Measurements from ENCODE around the gene BTNL2.
"Not testable (repeated sequence)": the region's sequence is repeated elsewhere in the genome, so short reads cannot be mapped to it uniquely, and the experiment has no call there.

The BTNL2 gene

DNA sequence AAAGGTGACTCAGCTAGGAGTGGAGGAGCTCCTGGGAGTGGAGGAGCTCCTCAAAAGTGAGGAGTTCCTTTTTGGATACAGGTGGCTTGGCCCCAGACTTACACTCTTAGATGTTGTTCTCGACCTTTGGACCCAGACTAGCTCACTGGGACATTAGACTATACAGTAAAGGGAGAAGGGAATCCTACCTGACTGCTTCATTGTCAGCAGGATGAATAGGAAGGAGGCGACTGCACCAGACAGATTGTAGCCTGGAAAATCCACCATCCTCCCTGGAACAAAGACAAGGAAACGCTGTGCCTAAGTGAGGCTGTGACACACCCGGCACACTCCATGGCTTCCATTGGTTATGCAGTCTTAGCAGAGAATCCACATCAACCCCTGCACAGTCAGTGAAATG is at the start of gene BTNL2:
Gene BTNL2, minus strand, starts transcription at position 325 of the 400 bp plus-strand sequence. Its CDS starts 58 bp downstream, at position 267.
- no peak for DNase-seq

- no peak for DNase-seq
These were observed 42.2 kb upstream of the BTNL2 start for GRCh38 chr6:32449088-32449736.

GRCh38 chr6:32447932-32448331 is 41.0 kb upstream of the BTNL2 start:
- no peak for DNase-seq

- DNase-seq: no peak
These were observed 38.4 kb upstream of the BTNL2 start for GRCh38 chr6:32445321-32445854.

- no peak for DNase-seq
These were observed 37.5 kb upstream of the BTNL2 start for GRCh38 chr6:32444433-32444832.

GRCh38 chr6:32442977-32443552 is 36.1 kb upstream of the BTNL2 start:
- no peak for DNase-seq

GRCh38 chr6:32442243-32442667 is 35.3 kb upstream of the BTNL2 start:
- DNase-seq: no peak

DNA sequence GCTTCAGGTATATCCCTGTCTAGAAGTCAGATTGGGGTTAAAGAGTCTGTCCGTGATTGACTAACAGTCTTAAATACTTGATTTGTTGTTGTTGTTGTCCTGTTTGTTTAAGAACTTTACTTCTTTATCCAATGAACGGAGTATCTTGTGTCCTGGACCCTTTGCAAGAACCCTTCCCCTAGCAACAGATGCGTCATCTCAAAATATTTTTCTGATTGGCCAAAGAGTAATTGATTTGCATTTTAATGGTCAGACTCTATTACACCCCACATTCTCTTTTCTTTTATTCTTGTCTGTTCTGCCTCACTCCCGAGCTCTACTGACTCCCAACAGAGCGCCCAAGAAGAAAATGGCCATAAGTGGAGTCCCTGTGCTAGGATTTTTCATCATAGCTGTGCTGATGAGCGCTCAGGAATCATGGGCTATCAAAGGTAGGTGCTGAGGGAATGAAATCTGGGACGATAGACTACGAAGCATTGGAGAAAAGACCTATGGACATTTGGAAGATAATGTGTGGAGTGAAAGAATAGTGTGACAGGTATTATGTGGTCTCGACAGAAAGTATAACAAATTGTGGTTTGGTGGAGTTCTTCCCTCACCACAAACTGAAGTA is 32.7 kb upstream of the BTNL2 start, which contains the start of gene HLA-DRA:
Gene HLA-DRA, plus strand, starts transcription at position 286 of the 613 bp plus-strand sequence. Its CDS starts 64 bp downstream, at position 350.
- peak; percentile 28 to 66 for DNase-seq

DNA sequence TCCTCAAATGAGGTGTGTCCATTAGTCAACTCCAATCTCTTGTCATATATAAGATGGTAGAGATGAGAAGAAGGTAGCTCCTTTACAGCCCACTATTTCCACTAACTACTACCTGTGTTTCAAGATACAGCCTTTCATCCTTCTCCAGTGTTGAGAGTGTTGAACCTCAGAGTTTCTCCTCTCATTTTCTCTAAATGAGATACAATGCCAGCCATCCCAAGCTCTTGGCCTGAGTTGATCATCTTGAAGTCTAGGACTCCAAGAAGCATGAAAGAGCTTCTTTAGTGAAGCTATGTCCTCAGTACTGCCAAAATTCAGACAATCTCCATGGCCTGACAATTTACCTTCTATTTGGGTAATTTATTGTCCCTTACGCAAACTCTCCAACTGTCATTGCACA is 32.2 kb upstream of the BTNL2 start:
- DNase-seq: no peak

GRCh38 chr6:32436995-32437836 is 30.2 kb upstream of the BTNL2 start:
- peak; percentile 34 to 51 for DNase-seq

- no peak for DNase-seq
These were observed 29.2 kb upstream of the BTNL2 start for GRCh38 chr6:32436186-32436585.

DNA sequence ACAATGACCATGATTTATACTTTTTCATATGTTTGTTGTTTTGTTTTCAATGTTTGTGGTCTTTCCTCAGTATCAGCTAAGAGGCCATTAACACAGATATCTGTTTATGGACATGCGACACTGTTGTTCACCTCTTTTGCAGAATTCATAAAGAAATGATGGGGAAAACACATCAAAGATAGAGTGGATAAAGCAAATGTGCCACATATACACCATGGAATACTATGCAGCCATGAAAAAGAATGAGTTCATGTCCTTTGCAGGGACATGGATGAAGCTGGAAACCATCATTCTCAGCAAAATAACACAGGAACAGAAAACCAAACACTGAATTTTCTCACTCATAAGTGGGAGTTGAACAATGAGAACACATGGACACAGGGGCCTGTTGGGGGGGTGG is 27.0 kb upstream of the BTNL2 start:
- not testable (repeated sequence) for DNase-seq

DNA sequence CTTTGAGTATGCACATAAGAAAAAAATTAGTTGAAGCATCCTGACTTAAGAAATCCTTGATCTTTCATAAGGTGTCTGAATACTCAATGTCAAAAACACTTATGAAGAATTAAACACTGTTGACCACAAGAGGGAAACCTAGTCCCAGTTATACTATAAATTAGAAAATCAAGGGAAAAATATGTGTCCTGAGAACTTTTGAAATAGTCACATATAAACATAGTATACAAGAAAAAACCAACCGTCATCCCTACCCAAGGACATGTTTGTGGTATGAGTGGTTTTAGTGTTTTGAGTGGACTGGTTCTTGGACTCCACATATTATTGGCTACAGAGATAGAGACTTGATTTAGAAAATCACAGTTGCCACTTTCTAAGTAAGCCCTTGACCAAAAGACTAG is 25.1 kb upstream of the BTNL2 start:
- DNase-seq: peak; percentile 24 to 49

- no peak for DNase-seq
These were observed 24.2 kb upstream of the BTNL2 start for GRCh38 chr6:32431142-32431541.

DNA sequence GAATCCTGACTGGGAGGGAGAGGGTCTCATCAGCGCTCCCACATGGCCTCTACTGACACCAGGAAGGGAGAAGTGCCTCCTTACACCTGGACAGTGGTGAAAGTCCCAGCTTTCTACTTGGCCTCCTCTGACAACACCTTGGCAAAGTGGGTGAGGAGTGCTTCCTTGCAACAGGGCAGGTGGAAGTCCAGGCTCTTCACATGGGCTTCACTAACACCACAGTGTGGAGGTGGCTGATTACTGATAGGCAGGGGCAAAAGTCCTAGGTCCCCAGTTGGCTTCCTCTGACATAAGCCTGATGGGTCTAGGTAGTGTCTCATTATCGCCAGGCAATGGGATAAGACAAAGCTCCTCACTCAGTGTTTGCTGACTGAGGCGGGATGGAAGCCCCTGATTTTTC is 23.2 kb upstream of the BTNL2 start:
- DNase-seq: no peak

- DNase-seq: no peak
These were observed 21.0 kb upstream of the BTNL2 start for GRCh38 chr6:32427934-32428474.

- no peak for DNase-seq
These were observed 20.2 kb upstream of the BTNL2 start for GRCh38 chr6:32427218-32427617.

DNA sequence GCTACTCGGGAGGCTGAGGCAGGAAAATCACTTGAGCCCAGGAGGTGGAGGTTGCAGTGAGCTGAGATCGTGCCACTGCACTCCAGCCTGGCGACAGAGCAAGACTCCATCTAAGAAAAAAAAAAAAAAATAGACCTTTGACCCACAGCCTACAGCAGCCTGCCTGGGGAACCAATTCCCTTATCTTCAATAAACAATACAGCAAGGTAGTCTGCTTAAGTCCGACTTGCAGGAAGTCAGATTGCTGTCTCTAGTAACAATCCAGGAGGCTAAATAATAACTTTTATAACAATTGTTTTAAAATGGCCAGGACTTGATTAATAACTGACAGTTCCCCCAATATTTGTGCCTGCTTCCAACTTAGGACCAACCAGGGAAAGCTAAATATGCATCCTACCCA is 19.4 kb upstream of the BTNL2 start:
- DNase-seq: no peak

DNA sequence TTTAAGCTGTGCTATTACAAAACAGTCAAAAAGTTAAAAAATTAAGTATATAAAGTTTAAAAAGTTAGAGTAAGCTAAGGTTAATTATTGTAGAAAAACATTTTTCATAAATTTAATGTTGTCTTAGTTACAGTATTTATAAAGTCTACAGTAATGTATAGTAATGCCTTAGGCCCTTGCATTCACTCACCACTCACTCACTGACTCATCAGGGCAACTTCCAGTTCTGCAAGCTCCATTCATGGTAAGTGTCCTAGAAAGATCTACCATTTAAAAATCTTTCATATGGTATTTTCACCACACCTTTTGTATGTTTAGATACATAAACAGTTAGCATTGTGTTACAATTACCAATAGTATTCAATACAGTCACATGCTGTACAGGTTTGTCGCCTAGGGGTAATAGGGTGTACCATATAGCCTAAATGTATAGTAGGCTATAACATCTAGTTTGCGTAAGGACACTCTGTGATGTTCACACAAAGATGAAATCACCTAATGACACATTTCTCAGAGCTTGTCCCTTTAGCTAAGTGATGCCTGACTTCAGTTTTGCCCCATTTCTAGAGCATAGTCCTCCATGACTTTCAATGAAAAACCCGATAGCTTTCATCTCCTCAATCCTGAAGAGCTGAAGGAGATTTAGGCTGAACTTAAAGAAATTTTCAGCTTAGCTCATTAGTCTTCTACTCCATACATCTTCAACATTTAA is 17.8 kb upstream of the BTNL2 start:
- no peak for DNase-seq

- no peak for DNase-seq
These were observed 9.1 kb upstream of the BTNL2 start for GRCh38 chr6:32416036-32416435.

DNA sequence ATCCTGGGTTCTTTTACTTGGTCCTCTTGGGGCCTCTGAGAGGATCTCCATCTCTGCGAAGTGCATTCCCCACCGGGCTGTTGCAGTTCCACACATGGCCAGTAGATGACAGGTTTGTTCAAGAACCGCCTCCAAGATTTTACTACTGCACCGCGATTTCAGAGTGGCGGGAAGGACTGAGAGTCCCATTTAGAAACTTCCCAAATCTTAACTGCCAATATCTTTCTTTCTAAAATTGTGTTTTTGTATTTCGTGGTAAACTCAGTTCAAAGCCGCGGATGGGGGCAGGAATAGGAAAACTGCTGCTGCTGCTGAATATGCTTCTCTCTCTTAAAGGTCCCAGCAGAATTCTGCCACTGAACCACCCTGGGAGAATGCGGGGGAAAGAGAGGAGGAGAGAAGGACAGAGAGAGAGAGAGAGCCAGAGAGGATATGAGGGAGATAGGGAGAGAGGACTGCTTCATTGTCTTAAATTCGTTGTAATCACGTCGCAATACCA is 8.6 kb upstream of the BTNL2 start:
- DNase-seq: peak; percentile 75 to 80

Data from Kasumi-1 (cell line).